Esophagus squamous epithelium (tissue), 4 donors: ENCODE measurements around the gene TLE1.

Source experiments
- CTCF ChIP-seq, 6 experiments: fragments of 450-650 bp in 4 of 6; fragments of 200-600 bp in 2 of 6; sonication (generic) in 2 of 6; IDR thresholded peaks; one replicate each; pipeline ENCODE4 v1.5.1; 2016 to 2019; ENCODE audit warnings: antibody characterized with exemption in 6 of 6, mild to moderate bottlenecking in 4 of 6, moderate library complexity in 4 of 6
- POLR2A ChIP-seq, 4 donors: fragments of 450-650 bp; IDR thresholded peaks; one replicate each; pipeline ENCODE4 v1.6.1; 2017; ENCODE audit warnings: antibody characterized with exemption in 4 of 4, mild to moderate bottlenecking in 4 of 4, moderate library complexity in 3 of 4

GRCh38 chr9:81717061-81717746 lies 27.9 kb upstream of the TLE1 start:
- TF ChIP-seq POLR2A (IDR thresholded peaks at IDR 0.05): no peak
- no peak for TF ChIP-seq CTCF (IDR thresholded peaks at IDR 0.05)
